ENCODE results near the gene RAB3GAP1. TPM values are rescaled to one million over a fixed set of nuclear protein-coding genes. Genes with fewer than 3 reads are reported as not detected.

Gene RAB3GAP1
- polyA plus RNA-seq, 1 donor (not counting 4 experiments of a cell fraction or from before 2014, with no cell fraction given) = 41.6 TPM

- Histone ChIP-seq H3K4me3 (ENCODE audit: control insufficient read depth in 2 of 3, extremely low read depth in 1 of 3, insufficient read depth in 2 of 3, low read depth in 1 of 3, low read length in 3 of 3) (no peak overlapping the region), H3K4me2 (ENCODE audit: control insufficient read depth, extremely low read depth, insufficient read depth, low read depth, low read length) (no peak overlapping the region), H2AFZ (ENCODE audit: control insufficient read depth, low read length) (no peak overlapping the region), H4K20me1 (ENCODE audit: control insufficient read depth, extremely low read depth, insufficient read depth, low read length) (no peaks in the 10 kb centered on the region), H3K9me3 (ENCODE audit: control insufficient read depth, low read depth, low read length) (no peaks in the 10 kb centered on the region), H3K27me3 (ENCODE audit: control insufficient read depth, extremely low read depth, insufficient read depth, low read length) (peaks cover 4% of the 10 kb centered on the region), H3K27ac (ENCODE audit: control insufficient read depth, insufficient read depth, low read length) (no peak overlapping the region), H3K9me1 (ENCODE audit: control insufficient read depth, extremely low read depth, insufficient read depth, low read length) (no peaks in the 10 kb centered on the region), H3K79me2 (ENCODE audit: control insufficient read depth, insufficient read depth, low read length) (no peaks in the 10 kb centered on the region), H3K4me1 (ENCODE audit: control insufficient read depth, extremely low read depth, insufficient read depth, low read length) (no peaks in the 10 kb centered on the region), H3K36me3 (ENCODE audit: control insufficient read depth in 2 of 2, extremely low read depth in 1 of 2, insufficient read depth in 2 of 2, low read length in 2 of 2) (no peaks in the 10 kb centered on the region), H3K9ac (ENCODE audit: control insufficient read depth, extremely low read depth, insufficient read depth, low read length) (no peak overlapping the region)
- no peak for TF ChIP-seq EZH2 (IDR thresholded peaks at IDR 0.05; ENCODE audit: low read length)
- TF ChIP-seq CTCF (optimal IDR thresholded peaks at IDR 0.05 in 1 of 3, IDR thresholded peaks at IDR 0.05 in 1 of 3, conservative IDR thresholded peaks at IDR 0.05 in 1 of 3; ENCODE audit: extremely low read depth in 1 of 3, insufficient read depth in 2 of 3, low read length in 3 of 3) = no peak
- no peak for DNase-seq (ENCODE audit: low read depth, low spot score)
- dilution Hi-C loops (cut with MboI; ENCODE audit: extremely low pct_ligation_motif_present, low sequenced_read_pairs) = no loop called here
- no peak for FAIRE-seq
Measured at GRCh38 chr2:135009339-135009738, 42.8 kb upstream of the RAB3GAP1 start.

- Histone ChIP-seq H3K9me1 (ENCODE audit: control insufficient read depth, extremely low read depth, insufficient read depth, low read length) (no peaks in the 10 kb centered on the region), H4K20me1 (ENCODE audit: control insufficient read depth, extremely low read depth, insufficient read depth, low read length) (no peaks in the 10 kb centered on the region), H3K9ac (ENCODE audit: control insufficient read depth, extremely low read depth, insufficient read depth, low read length) (no peak overlapping the region), H3K27ac (ENCODE audit: control insufficient read depth, insufficient read depth, low read length) (no peak overlapping the region), H3K27me3 (ENCODE audit: control insufficient read depth, extremely low read depth, insufficient read depth, low read length) (no peaks in the 10 kb centered on the region), H3K4me1 (ENCODE audit: control insufficient read depth, extremely low read depth, insufficient read depth, low read length) (no peaks in the 10 kb centered on the region), H3K36me3 (ENCODE audit: control insufficient read depth in 2 of 2, extremely low read depth in 1 of 2, insufficient read depth in 2 of 2, low read length in 2 of 2) (no peaks in the 10 kb centered on the region), H2AFZ (ENCODE audit: control insufficient read depth, low read length) (no peak overlapping the region), H3K9me3 (ENCODE audit: control insufficient read depth, low read depth, low read length) (no peaks in the 10 kb centered on the region), H3K4me3 (ENCODE audit: control insufficient read depth in 2 of 3, extremely low read depth in 1 of 3, insufficient read depth in 2 of 3, low read depth in 1 of 3, low read length in 3 of 3) (no peak overlapping the region), H3K79me2 (ENCODE audit: control insufficient read depth, insufficient read depth, low read length) (no peaks in the 10 kb centered on the region), H3K4me2 (ENCODE audit: control insufficient read depth, extremely low read depth, insufficient read depth, low read depth, low read length) (no peak overlapping the region)
- dilution Hi-C loops (cut with MboI; ENCODE audit: extremely low pct_ligation_motif_present, low sequenced_read_pairs) = no loop called here
- DNase-seq (ENCODE audit: low read depth, low spot score) (no peak), FAIRE-seq (no peak)
- TF ChIP-seq EZH2 (IDR thresholded peaks at IDR 0.05; ENCODE audit: low read length) = no peak
- no peak for TF ChIP-seq CTCF (optimal IDR thresholded peaks at IDR 0.05 in 1 of 3, IDR thresholded peaks at IDR 0.05 in 1 of 3, conservative IDR thresholded peaks at IDR 0.05 in 1 of 3; ENCODE audit: extremely low read depth in 1 of 3, insufficient read depth in 2 of 3, low read length in 3 of 3)
Measured at GRCh38 chr2:135010200-135010942, 41.7 kb upstream of the RAB3GAP1 start.

Data from keratinocyte (primary cell).